Measurements from ENCODE around the gene USP13.

Gene USP13

GRCh38 chr3:179806177-179806576 lies 153.3 kb downstream of the USP13 start:
- no peak for DNase-seq

GRCh38 chr3:179807588-179807987 lies 154.7 kb downstream of the USP13 start:
- no peak for DNase-seq

- no peak for DNase-seq
These were observed 156.8 kb downstream of the USP13 start for GRCh38 chr3:179809639-179810038.

- DNase-seq = peak; percentile 28
These were observed 158.7 kb downstream of the USP13 start for GRCh38 chr3:179811321-179812095.

GRCh38 chr3:179812096-179812382 lies 159.2 kb downstream of the USP13 start:
- DNase-seq = no peak

- DNase-seq = no peak
These were observed 166.5 kb downstream of the USP13 start for GRCh38 chr3:179819379-179819778.

GRCh38 chr3:179822296-179822695 lies 169.5 kb downstream of the USP13 start:
- DNase-seq = no peak

- no peak for DNase-seq
These were observed 172.8 kb downstream of the USP13 start for GRCh38 chr3:179825527-179826246.

GRCh38 chr3:179826247-179826637 lies 173.4 kb downstream of the USP13 start:
- no peak for DNase-seq

GRCh38 chr3:179828738-179829137 lies 175.9 kb downstream of the USP13 start:
- no peak for DNase-seq

GRCh38 chr3:179829401-179829800 lies 176.6 kb downstream of the USP13 start:
- DNase-seq = no peak

- DNase-seq = no peak
These were observed 179.6 kb downstream of the USP13 start for GRCh38 chr3:179832333-179832854.

- no peak for DNase-seq
These were observed 180.5 kb downstream of the USP13 start for GRCh38 chr3:179833294-179833693.

GRCh38 chr3:179837374-179837773 lies 184.5 kb downstream of the USP13 start:
- no peak for DNase-seq
